Measurements from ENCODE around the gene FBXO41. TPM values are rescaled to one million over a fixed set of nuclear protein-coding genes. Genes with fewer than 3 reads are reported as not detected.

FBXO41 gene
- polyA plus RNA-seq, 3 donors: 1.6 to 1.9 (median 1.6) TPM

DNA sequence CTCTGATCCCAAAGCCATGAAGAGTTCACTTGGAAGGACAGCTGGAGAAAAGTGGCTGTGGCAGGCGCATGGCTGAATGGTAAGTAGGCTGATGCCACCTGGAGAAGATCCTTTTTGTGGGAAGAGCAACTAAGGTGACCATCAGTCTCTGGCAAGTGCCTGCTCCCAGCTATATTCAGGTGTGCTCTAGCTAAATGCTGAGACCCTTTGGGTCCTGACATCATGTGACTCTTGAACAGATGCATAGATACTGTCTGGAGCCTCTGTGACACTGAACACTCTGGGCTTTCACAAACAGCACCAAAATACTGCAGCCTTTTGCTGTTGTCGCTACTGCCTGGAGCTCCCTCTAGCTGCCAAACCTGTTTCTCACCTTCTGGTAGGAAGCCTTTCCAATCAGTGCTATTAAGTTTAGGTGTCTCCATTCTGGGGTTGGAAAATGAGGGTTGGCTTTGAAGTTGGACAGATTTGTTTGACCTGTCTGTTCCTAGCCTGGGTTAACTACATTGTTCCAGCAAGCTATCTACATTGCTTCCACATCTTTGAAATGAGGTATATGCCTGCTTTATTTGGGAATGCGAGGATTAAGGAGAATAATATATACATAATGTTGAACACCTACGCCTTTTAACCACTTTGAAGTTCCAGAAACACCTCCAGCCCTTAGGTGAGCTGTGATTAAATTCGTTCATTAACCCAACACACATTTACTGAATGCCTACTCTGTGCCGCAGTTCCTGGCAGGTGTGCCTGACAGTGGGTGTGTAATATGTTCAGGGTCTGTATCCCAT, 6.0 kb upstream of the FBXO41 start:
- no peak for DNase-seq (ENCODE audit: low read depth in 3 of 3, low spot score in 2 of 3)

DNA sequence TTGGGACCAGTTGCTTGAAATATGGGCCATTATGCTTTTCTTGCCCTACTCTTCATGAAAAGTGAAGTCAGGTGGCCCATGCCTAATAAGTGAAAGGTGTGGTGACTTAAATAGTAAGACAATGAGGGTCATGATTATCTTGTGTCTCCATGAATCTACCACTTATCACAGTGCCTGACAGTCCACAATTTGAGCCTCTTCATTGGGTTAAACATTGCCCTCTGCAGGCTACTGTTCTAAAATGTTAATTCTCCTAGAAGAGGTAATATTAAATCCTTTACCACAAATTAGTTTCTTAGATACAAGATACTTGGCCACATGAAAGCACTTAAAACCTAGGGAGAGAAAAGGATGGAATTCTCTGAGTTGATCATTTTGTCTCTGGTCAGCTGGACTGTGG, 5.0 kb upstream of the FBXO41 start:
- DNase-seq (ENCODE audit: low read depth in 3 of 3, low spot score in 2 of 3): no peak

- no peak for DNase-seq (ENCODE audit: low read depth in 3 of 3, low spot score in 2 of 3)
These were observed 1.9 kb upstream of the FBXO41 start for GRCh38 chr2:73286134-73286655.

GRCh38 chr2:73285159-73285739, 971 bp upstream of the FBXO41 start:
- DNase-seq (ENCODE audit: low read depth in 3 of 3, low spot score in 2 of 3): no peak

DNA sequence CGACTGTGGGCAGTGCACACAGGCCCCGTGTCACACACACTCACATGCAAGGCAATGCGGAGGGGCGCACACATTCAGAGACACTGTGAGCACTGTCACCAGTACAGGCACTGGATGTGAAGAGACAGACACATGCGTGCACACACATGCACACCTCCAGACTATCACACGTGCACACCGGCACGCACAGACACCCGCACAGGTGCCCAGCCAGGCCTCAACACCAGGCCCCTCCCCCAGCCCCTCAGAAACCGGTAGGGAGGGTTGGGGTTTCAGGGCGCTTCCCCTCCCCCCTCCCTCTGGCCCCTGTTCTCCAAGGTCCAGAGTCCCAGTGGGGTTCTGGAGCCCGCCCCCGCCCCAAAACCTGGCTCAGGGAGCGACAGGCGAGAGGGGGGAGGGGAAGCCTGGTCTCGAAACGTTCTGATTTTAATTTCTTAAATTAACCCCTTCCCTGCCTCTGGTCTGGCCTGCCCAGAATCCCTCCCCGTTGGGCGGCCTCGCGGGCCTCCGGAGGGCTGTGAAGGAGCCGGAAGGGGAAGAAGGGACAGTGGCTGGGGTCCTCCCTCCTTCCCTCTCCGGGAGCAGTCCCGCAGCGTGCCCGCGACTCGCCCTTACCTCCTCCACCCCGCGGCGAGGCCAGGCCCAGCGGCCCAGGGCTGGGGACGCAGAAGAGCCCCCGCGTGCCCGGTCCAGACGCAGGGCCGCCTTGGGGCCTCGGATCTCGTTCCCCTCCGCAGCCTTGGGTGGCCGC, 558 bp downstream of the FBXO41 start:
- no peak for DNase-seq (ENCODE audit: low read depth in 3 of 3, low spot score in 2 of 3)

- DNase-seq (ENCODE audit: low read depth in 3 of 3, low spot score in 2 of 3): no peak
These were observed 1.2 kb downstream of the FBXO41 start for GRCh38 chr2:73282924-73283544.

- no peak for DNase-seq (ENCODE audit: low read depth in 3 of 3, low spot score in 2 of 3)
These were observed 3.0 kb downstream of the FBXO41 start for GRCh38 chr2:73281244-73281643.

- DNase-seq (ENCODE audit: low read depth in 3 of 3, low spot score in 2 of 3): no peak
These were observed 4.4 kb downstream of the FBXO41 start for GRCh38 chr2:73279852-73280251.

- no peak for DNase-seq (ENCODE audit: low read depth in 3 of 3, low spot score in 2 of 3)
These were observed 12.0 kb downstream of the FBXO41 start for GRCh38 chr2:73272270-73272669.

DNA sequence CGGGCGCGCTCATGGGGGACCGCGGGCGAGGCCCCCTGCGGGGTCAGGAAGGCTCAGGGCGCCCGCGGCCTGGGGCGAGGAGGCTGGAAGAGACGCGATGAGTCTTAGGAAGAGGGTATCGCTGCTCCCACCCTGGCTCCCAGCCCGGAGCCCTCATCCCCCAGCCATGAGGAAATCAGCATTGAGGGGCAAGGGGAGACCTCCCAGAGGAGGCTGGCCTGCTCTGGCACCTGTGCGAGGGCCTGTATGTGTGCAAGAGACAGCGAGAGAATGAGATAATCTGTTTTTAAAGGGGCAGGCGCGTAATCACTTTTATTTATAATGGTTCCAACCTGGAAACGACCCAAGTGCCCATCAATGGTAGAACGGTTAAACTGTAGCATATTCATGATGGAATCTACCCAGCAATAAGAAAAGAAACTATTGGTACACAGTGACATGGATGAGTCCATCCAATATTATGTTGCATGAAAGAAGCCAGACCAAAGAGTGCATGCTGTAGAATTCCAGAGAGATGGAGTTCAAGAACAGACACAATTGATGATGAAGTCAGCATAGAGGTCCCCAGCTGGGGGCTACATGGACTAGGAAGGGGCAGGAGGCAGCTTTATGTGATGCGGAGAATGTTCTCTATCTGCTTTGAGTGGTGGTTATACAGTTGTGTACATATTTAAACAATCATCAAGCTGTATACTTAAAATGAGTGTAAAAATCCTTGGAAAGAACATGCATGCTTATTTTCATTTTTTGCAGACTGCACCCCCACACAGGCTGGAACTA, 14.4 kb downstream of the FBXO41 start:
- no peak for DNase-seq (ENCODE audit: low read depth in 3 of 3, low spot score in 2 of 3)

GRCh38 chr2:73268830-73269685, 15.2 kb downstream of the FBXO41 start:
- no peak for DNase-seq (ENCODE audit: low read depth in 3 of 3, low spot score in 2 of 3)

DNA sequence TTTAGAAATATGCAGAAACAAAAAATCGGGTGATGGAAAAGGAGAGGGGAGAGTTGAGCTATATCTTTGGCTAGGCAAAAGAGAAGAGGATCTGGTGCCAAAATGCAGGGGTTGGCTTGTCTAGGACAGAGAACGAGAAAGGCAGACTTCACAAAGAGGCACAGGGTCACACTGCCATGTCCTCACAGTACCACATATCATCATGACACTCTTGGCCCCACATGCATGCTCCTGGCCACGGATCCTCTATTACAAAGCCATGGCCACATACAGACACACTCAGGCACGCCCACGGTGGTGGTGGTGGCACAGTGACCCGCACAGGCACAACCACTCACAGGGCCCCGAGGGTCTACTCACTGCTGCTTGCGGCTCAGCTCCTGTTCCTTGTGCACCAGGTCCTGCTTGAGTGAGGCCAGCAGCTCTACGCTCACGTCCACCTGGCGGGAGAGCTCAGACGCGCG, 15.9 kb downstream of the FBXO41 start:
- no peak for DNase-seq (ENCODE audit: low read depth in 3 of 3, low spot score in 2 of 3)

GRCh38 chr2:73267008-73267407, 17.3 kb downstream of the FBXO41 start:
- no peak for DNase-seq (ENCODE audit: low read depth in 3 of 3, low spot score in 2 of 3)

GRCh38 chr2:73266061-73266901, 18.0 kb downstream of the FBXO41 start:
- DNase-seq (ENCODE audit: low read depth in 3 of 3, low spot score in 2 of 3): no peak

GRCh38 chr2:73265298-73266060, 18.8 kb downstream of the FBXO41 start:
- no peak for DNase-seq (ENCODE audit: low read depth in 3 of 3, low spot score in 2 of 3)

DNA sequence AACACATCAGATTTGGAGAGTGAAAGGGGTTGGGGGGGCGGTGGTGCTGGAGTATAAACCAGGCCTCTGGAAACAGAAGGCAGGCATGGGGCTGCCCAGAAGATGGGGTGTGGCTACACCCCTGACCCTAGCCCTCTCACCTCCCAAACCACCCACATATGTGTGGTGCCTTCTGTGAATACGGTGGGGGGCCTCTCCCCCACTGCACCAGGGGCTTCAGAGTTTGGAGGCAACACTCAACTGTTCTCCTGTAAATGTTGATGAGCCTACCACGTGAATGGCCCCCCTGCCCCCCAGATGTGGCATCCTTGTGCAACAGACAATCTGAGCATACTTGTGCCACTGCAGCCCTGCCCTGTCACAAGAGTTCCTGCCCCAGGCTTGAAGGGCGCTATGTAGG, 19.5 kb downstream of the FBXO41 start:
- DNase-seq (ENCODE audit: low read depth in 3 of 3, low spot score in 2 of 3): no peak

DNA sequence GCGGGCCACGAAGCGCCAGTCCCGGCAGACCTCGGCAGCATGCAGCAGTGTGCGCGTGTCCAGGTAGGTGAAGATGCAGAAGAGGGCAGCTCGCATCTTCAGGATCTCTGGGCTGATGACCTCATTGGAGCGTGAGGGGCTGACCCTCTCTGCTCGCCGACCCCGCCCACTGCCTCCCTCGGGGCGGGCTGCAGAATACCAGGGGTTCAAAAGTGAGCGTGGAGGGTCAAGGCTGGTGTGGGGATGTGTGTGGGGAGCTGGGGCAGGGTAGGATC, 20.0 kb downstream of the FBXO41 start:
- no peak for DNase-seq (ENCODE audit: low read depth in 3 of 3, low spot score in 2 of 3)

All from right renal cortex interstitium (tissue), 3 donors.